ENCODE measurements around the gene UTRN.

DNA sequence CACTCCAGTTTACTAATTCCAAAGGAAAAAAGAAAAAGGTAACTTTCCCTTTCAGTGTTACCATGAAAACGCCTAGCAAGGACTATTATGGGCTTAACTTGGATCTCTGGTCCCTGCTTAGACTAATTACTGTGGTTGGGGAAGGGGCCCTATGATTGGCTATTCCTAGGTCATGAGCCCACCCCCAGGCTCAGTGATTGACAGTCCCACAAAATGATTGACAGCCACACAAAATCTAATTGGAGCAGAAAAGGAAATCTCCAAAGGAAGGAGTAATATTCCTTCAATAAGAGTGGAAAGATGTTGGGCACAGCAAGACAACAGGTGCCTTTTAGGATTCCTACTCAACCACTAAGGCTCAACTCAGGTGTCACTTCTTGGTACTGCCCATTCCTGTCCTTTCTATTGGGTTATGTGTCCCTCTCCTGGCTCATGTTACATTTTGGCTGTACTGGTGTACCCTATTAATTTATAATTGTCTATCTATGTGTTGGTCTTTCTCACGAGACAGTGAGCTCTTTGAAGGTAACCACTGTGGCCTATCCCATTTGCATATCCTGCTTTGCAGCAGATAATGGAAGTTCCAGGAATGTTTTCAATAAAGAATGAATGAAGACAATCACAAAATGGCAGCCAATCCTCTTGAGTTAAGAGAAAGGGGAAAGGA, 5.5 kb upstream of the UTRN start:
- TF ChIP-seq, protein P1, sequence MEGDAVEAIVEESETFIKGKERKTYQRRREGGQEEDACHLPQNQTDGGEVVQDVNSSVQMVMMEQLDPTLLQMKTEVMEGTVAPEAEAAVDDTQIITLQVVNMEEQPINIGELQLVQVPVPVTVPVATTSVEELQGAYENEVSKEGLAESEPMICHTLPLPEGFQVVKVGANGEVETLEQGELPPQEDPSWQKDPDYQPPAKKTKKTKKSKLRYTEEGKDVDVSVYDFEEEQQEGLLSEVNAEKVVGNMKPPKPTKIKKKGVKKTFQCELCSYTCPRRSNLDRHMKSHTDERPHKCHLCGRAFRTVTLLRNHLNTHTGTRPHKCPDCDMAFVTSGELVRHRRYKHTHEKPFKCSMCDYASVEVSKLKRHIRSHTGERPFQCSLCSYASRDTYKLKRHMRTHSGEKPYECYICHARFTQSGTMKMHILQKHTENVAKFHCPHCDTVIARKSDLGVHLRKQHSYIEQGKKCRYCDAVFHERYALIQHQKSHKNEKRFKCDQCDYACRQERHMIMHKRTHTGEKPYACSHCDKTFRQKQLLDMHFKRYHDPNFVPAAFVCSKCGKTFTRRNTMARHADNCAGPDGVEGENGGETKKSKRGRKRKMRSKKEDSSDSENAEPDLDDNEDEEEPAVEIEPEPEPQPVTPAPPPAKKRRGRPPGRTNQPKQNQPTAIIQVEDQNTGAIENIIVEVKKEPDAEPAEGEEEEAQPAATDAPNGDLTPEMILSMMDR (conservative IDR thresholded peaks at IDR 0.05 in 1 of 2, IDR thresholded peaks at IDR 0.05 in 1 of 2; ENCODE audit: low read depth in 1 of 2, low read length in 2 of 2), result no peak
- TF ChIP-seq EZH2 (IDR thresholded peaks at IDR 0.05; ENCODE audit: low read length, missing control alignments), result no peak
